Memory B cell (primary cell): Measurements from ENCODE around the gene LRFN4.
"Not testable (repeated sequence)": the region's sequence is repeated elsewhere in the genome, so short reads cannot be mapped to it uniquely, and the experiment has no call there.

Experiments used
- ATAC-seq: fragments of 150-1000 bp; cut with Tn5 transposase; 2 replicates; pipeline ENCODE4 v1.10.0; 2021; ENCODE audit warnings: low read depth, mild to moderate bottlenecking, moderate library complexity
- DNase-seq, 2 donors: peaks; one replicate each; pipeline ENCODE4 v3.0.0; 2022; ENCODE audit warnings: low spot score in 2 of 2
- H3K27ac Mint-ChIP-seq: one replicate; pipeline ENCODE4 v1.8.0; 2022; ENCODE audit warnings: mild to moderate bottlenecking, moderate library complexity, mixed read lengths
- H3K27me3 Mint-ChIP-seq: one replicate; pipeline ENCODE4 v1.8.0; 2022; ENCODE audit warnings: mixed read lengths
- H3K36me3 Mint-ChIP-seq: one replicate; pipeline ENCODE4 v1.8.0; 2022; ENCODE audit warnings: mild to moderate bottlenecking, mixed read lengths
- H3K4me1 Mint-ChIP-seq: one replicate; pipeline ENCODE4 v1.8.0; 2022; ENCODE audit warnings: mixed read lengths
- H3K4me3 Mint-ChIP-seq: one replicate; pipeline ENCODE4 v1.8.0; 2022; ENCODE audit warnings: mild to moderate bottlenecking, moderate library complexity, mixed read lengths
- H3K9me3 Mint-ChIP-seq: one replicate; pipeline ENCODE4 v1.8.0; 2022; ENCODE audit warnings: mixed read lengths

LRFN4 gene

DNA sequence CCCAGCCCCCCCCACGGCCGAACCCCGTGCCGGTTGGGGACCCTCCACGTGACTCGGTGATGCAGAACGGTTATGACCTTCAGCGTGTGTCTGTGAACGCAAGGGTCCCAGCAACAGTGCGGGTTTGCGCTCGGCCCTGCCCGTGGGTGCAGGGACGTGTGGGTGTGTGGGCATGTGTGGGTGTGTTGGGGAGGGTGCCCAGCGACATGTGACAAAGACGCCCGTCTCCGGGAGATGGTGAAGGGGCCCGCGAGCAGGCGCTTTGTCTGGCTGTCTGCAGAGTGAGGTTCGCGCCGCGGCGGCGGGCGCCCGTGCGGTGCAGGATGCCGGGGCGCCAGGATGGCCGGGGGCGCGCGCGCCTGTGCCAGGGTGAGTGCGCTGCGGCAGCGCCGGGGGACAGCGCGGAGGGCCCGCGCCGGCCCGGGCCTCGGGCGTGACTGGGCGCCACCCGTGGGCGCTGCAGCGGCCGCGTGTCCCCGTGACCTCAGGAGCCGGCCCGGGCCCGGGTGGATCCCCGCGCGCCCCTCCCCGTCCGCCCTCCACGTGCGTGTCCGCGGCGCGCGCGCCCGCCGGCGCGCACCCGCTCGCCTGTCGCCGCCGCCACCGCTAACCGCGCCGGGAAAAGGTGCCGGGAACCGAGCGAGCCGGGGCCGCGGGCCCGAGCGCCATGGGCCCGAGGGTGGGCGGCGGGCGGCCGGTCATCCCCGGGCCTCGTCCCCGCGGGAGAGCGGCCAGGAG lies at the start of gene LRFN4:
LRFN4 (plus strand) TSS at position 569 of the 738 bp plus-strand sequence. CDS start 681 bp downstream, outside the sequence.
- no peaks in the 10 kb centered on the region for H3K9me3 Mint-ChIP-seq
- H3K27ac Mint-ChIP-seq: no peak within 1 kb of the TSS
- DNase-seq (peak in 1 of 2 donors; percentile 75), ATAC-seq (peak; percentile 64)
- H3K4me1 Mint-ChIP-seq: peaks cover 11% of the 10 kb centered on the region
- no peaks in the 10 kb centered on the region for H3K27me3 Mint-ChIP-seq
- H3K36me3 Mint-ChIP-seq: peaks cover 2% of the 10 kb centered on the region
- peak within 1 kb of the TSS; percentile 89 for H3K4me3 Mint-ChIP-seq

GRCh38 chr11:66809592-66809991 lies 47.3 kb upstream of the LRFN4 start:
- DNase-seq (no peak), ATAC-seq (no peak)
- Mint-ChIP-seq H3K36me3 (peaks cover 28% of the 10 kb centered on the region), H3K4me1 (peaks cover 3% of the 10 kb centered on the region), H3K9me3 (peaks cover 3% of the 10 kb centered on the region), H3K4me3 (no peak overlapping the region), H3K27me3 (no peaks in the 10 kb centered on the region), H3K27ac (no peak overlapping the region)

DNA sequence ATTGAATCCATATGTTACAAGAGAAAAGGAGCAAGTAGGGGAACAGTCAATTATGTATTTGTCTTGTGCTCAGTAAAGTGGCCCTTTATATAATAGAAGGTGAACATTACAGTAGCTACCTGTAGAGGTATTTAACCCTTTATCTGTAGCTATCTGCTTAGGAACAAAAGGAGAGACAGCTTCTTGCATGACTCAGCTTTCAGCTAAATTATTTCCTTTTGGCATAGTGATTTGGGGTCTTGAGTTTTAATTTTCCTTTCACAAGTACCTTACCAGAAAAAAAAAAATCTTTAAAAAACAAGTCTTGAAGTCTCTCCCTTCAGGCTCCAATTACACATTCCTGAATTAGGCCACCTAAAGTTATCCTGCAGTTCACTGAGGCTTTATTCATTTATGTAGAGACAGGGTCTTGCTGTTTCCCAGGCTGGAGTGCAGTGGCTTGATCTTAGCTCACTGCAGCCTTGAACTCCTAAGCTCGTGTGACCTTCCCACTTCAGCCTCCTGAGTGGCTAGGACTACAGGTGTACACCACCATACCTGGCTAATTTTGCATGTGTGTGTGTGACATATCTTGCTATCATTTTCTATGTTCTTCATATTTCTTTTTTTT lies 46.2 kb upstream of the LRFN4 start:
- H3K27me3 Mint-ChIP-seq: no peaks in the 10 kb centered on the region
- peaks cover 3% of the 10 kb centered on the region for H3K9me3 Mint-ChIP-seq
- H3K36me3 Mint-ChIP-seq: peaks cover 26% of the 10 kb centered on the region
- ATAC-seq (no peak), DNase-seq (no peak)
- H3K4me3 Mint-ChIP-seq: no peak overlapping the region
- H3K4me1 Mint-ChIP-seq: peaks cover 3% of the 10 kb centered on the region
- H3K27ac Mint-ChIP-seq: no peak overlapping the region

GRCh38 chr11:66814678-66815077 lies 42.2 kb upstream of the LRFN4 start:
- no peaks in the 10 kb centered on the region for H3K4me1 Mint-ChIP-seq
- DNase-seq (no peak), ATAC-seq (no peak)
- H3K9me3 Mint-ChIP-seq: no peaks in the 10 kb centered on the region
- H3K36me3 Mint-ChIP-seq: peaks cover 16% of the 10 kb centered on the region
- H3K4me3 Mint-ChIP-seq: no peak overlapping the region
- H3K27me3 Mint-ChIP-seq: no peaks in the 10 kb centered on the region
- H3K27ac Mint-ChIP-seq: no peak overlapping the region

GRCh38 chr11:66815646-66816045 lies 41.2 kb upstream of the LRFN4 start:
- ATAC-seq: no peak
- no peak overlapping the region for H3K4me3 Mint-ChIP-seq
- H3K9me3 Mint-ChIP-seq: no peaks in the 10 kb centered on the region
- H3K27ac Mint-ChIP-seq: no peak overlapping the region
- no peaks in the 10 kb centered on the region for H3K4me1 Mint-ChIP-seq
- DNase-seq: no peak
- no peaks in the 10 kb centered on the region for H3K27me3 Mint-ChIP-seq
- peaks cover 12% of the 10 kb centered on the region for H3K36me3 Mint-ChIP-seq

DNA sequence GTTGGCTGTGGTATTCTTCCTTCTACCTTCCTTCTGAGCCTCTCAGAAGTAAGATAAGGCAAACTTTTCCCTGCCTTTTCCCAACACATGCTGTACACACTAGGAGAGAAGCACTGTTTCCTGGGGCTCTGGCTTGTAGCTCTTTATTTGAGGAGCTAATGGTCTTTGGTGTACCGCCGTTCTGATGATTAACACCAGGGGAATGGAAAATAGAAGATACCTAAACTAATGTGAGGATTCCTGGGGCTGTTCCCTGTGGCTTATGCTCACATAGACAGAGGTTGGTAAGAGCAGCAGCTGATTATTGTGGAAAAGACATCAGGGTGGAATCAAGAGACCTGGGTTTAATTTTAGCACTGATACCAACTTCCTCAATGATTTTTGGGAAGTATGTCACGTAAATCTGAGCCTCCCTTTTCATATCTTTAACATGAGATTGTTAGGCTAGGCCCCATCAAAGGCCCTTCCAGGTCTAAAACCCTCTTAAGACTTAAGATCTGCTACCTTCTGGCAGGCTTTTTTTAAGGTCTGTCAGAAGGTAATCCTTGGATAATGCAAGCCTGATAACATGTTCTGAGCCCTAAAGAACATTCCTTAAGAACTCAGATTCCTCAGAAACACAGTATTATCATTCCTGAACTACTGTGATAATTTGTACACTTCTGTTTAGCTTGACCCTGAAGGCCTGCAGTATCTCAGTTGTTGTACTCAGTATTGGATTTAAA lies 38.5 kb upstream of the LRFN4 start:
- Mint-ChIP-seq H3K27ac (no peak overlapping the region), H3K36me3 (peaks cover 4% of the 10 kb centered on the region), H3K4me1 (no peaks in the 10 kb centered on the region), H3K9me3 (no peaks in the 10 kb centered on the region), H3K27me3 (no peaks in the 10 kb centered on the region), H3K4me3 (no peak overlapping the region)
- ATAC-seq (no peak), DNase-seq (no peak)

DNA sequence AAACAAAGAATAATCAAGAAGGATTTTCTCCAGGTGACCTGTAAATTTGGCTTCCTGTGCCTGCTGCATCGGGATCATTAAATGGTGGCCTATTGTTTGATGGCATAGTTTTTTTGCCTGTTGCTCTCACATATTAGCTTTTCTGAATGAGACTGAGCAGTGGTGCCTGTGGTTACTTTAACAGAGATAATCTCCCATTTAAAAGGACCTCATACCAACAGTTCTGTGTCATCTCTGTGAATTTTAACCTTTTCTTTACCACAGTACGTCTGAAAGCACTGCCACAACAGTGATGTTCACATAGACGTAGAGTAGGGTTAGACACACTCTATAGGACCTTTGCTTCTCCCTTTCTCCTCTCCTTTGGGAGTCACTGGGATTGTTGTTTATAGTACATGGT lies 36.5 kb upstream of the LRFN4 start:
- H3K4me3 Mint-ChIP-seq: no peak overlapping the region
- no peak for DNase-seq
- H3K9me3 Mint-ChIP-seq: no peaks in the 10 kb centered on the region
- no peaks in the 10 kb centered on the region for H3K4me1 Mint-ChIP-seq
- H3K27me3 Mint-ChIP-seq: no peaks in the 10 kb centered on the region
- no peak for ATAC-seq
- H3K36me3 Mint-ChIP-seq: peaks cover 2% of the 10 kb centered on the region
- H3K27ac Mint-ChIP-seq: no peak overlapping the region

- no peak for ATAC-seq
- Mint-ChIP-seq H3K9me3 (no peaks in the 10 kb centered on the region), H3K4me1 (no peaks in the 10 kb centered on the region), H3K27ac (no peak overlapping the region), H3K36me3 (peaks cover 2% of the 10 kb centered on the region), H3K4me3 (no peak overlapping the region), H3K27me3 (no peaks in the 10 kb centered on the region)
- DNase-seq: no peak
Measured at GRCh38 chr11:66820901-66821300, 36.0 kb upstream of the LRFN4 start.

DNA sequence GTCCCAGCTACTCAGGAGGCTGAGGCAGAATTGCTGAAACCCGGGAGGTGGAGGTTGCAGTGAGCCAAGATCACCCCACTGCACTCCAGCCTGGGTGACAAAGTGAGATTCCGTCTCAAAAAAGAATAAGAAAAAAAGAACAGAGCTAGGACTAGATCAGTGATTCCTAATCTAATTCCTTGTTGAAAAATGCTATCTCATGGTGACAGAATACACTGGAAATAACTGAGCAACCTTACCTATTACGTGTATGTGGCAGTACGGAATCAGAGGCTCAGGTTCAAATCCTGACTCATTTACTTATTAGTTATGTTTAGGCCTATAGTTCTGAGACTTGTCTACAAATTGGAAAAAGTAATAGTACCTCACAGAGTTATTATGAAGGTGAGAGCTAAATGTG lies 33.2 kb upstream of the LRFN4 start:
- Mint-ChIP-seq H3K4me3 (no peak overlapping the region), H3K27ac (no peak overlapping the region), H3K27me3 (no peaks in the 10 kb centered on the region), H3K9me3 (no peaks in the 10 kb centered on the region), H3K4me1 (no peaks in the 10 kb centered on the region), H3K36me3 (peaks cover 2% of the 10 kb centered on the region)
- ATAC-seq (no peak), DNase-seq (no peak)

- H3K27ac Mint-ChIP-seq, H3K27me3 Mint-ChIP-seq, ATAC-seq, H3K4me3 Mint-ChIP-seq, H3K4me1 Mint-ChIP-seq, H3K36me3 Mint-ChIP-seq, DNase-seq, H3K9me3 Mint-ChIP-seq: not testable (repeated sequence)
Measured at GRCh38 chr11:66824573-66824972, 32.3 kb upstream of the LRFN4 start.

- H3K27ac Mint-ChIP-seq: peak overlapping the region; percentile 68
Measured at GRCh38 chr11:66834539-66834845, 22.4 kb upstream of the LRFN4 start.

GRCh38 chr11:66834943-66835342 lies 21.9 kb upstream of the LRFN4 start:
- no peaks in the 10 kb centered on the region for H3K27me3 Mint-ChIP-seq
- H3K4me3 Mint-ChIP-seq: no peak overlapping the region
- H3K9me3 Mint-ChIP-seq: no peaks in the 10 kb centered on the region
- H3K4me1 Mint-ChIP-seq: peaks cover 15% of the 10 kb centered on the region
- no peak for ATAC-seq
- H3K36me3 Mint-ChIP-seq: peaks cover 6% of the 10 kb centered on the region
- no peak for DNase-seq
- H3K27ac Mint-ChIP-seq: peak overlapping the region; percentile 68

More at GRCh38 chr11:66834539-66834845, 22.4 kb upstream of the LRFN4 start:
- Mint-ChIP-seq H3K9me3 (no peaks in the 10 kb centered on the region), H3K4me1 (peaks cover 15% of the 10 kb centered on the region), H3K27me3 (no peaks in the 10 kb centered on the region), H3K36me3 (peaks cover 6% of the 10 kb centered on the region), H3K4me3 (no peak overlapping the region)
- no peak for DNase-seq
- no peak for ATAC-seq

- Mint-ChIP-seq H3K4me3 (no peak overlapping the region), H3K27me3 (no peaks in the 10 kb centered on the region), H3K4me1 (peaks cover 23% of the 10 kb centered on the region), H3K27ac (peak overlapping the region; percentile 55), H3K9me3 (no peaks in the 10 kb centered on the region), H3K36me3 (peaks cover 6% of the 10 kb centered on the region)
- no peak for ATAC-seq
- DNase-seq: no peak
Measured at GRCh38 chr11:66835768-66836405, 21.0 kb upstream of the LRFN4 start.
